H9 (cell line): ENCODE data around the gene GFRA1. TPM values are rescaled to one million over a fixed set of nuclear protein-coding genes. Genes with fewer than 3 reads are reported as not detected.

Source experiments
- DNase-seq: peaks from one replicate; pipeline ENCODE4 v3.0.0-alpha.2; 2017
- H2AFZ ChIP-seq: one replicate; pipeline ENCODE4 v1.6.1; 2013; ENCODE audit warnings: mild to moderate bottlenecking, low read length, control low read depth, moderate library complexity
- H2AK5ac ChIP-seq: 2 replicates; pipeline ENCODE4 v1.6.1; 2013; ENCODE audit warnings: low read length, control low read depth, mixed read lengths; ENCODE audit not compliant: insufficient read length
- H2BK120ac ChIP-seq: one replicate; pipeline ENCODE4 v1.6.1; 2013; ENCODE audit warnings: low read depth, mild to moderate bottlenecking, low read length, control low read depth, inconsistent platforms; ENCODE audit not compliant: poor library complexity, severe bottlenecking
- H2BK12ac ChIP-seq: 2 replicates; pipeline ENCODE4 v1.6.1; 2013; ENCODE audit warnings: low read length, control low read depth, mixed read lengths, low read depth; ENCODE audit not compliant: insufficient read length
- H2BK15ac ChIP-seq: 2 replicates; pipeline ENCODE4 v1.6.1; 2013; ENCODE audit warnings: low read depth, low read length, control low read depth
- H2BK20ac ChIP-seq: one replicate; pipeline ENCODE4 v1.6.1; 2013; ENCODE audit warnings: low read depth, mild to moderate bottlenecking, low read length, control low read depth, inconsistent platforms; ENCODE audit not compliant: poor library complexity, severe bottlenecking
- H2BK5ac ChIP-seq: 2 replicates; pipeline ENCODE4 v1.6.1; 2013; ENCODE audit warnings: low read length, control low read depth, mixed read lengths; ENCODE audit not compliant: insufficient read length
- H3K14ac ChIP-seq: 2 replicates; pipeline ENCODE4 v1.6.1; 2013; ENCODE audit warnings: low read length, control low read depth; ENCODE audit not compliant: insufficient read depth
- H3K18ac ChIP-seq: 2 replicates; pipeline ENCODE4 v1.6.1; 2013; ENCODE audit warnings: low read depth, mild to moderate bottlenecking, mixed read lengths, low read length, control low read depth; ENCODE audit not compliant: insufficient read length
- H3K23ac ChIP-seq: 2 replicates; pipeline ENCODE4 v1.6.1; 2013; ENCODE audit warnings: low read length, control low read depth, mixed read lengths, low read depth; ENCODE audit not compliant: insufficient read length
- H3K23me2 ChIP-seq: 2 replicates; pipeline ENCODE4 v1.6.1; 2013; ENCODE audit warnings: low read depth, mild to moderate bottlenecking, mixed read lengths, low read length, control low read depth; ENCODE audit not compliant: insufficient read length, poor library complexity, severe bottlenecking
- H3K27ac ChIP-seq: 2 replicates; pipeline ENCODE4 v1.5.1; 2013; ENCODE audit warnings: low read length, control low read depth, mixed read lengths, low read depth; ENCODE audit not compliant: insufficient read length
- H3K27me3 ChIP-seq: 2 replicates; pipeline ENCODE4 v1.6.1; 2013; ENCODE audit warnings: low read length, control low read depth, inconsistent platforms; ENCODE audit not compliant: insufficient read depth
- H3K4ac ChIP-seq: 2 replicates; pipeline ENCODE4 v1.6.1; 2013; ENCODE audit warnings: low read depth, mild to moderate bottlenecking, control low read depth, inconsistent platforms, low read length, moderate library complexity
- H3K4me1 ChIP-seq: 2 replicates; pipeline ENCODE4 v1.6.1; 2013; ENCODE audit warnings: low read length, control low read depth, inconsistent platforms; ENCODE audit not compliant: insufficient read depth
- H3K4me2 ChIP-seq: 2 replicates; pipeline ENCODE4 v1.6.1; 2013; ENCODE audit warnings: low read length, control low read depth, mixed read lengths; ENCODE audit not compliant: insufficient read length, insufficient read depth
- H3K56ac ChIP-seq: 2 replicates; pipeline ENCODE4 v1.6.1; 2013; ENCODE audit warnings: low read depth, mild to moderate bottlenecking, mixed read lengths, low read length, control low read depth; ENCODE audit not compliant: insufficient read length
- H3K79me1 ChIP-seq: 2 replicates; pipeline ENCODE4 v1.6.1; 2013; ENCODE audit warnings: low read depth, mild to moderate bottlenecking, moderate library complexity, low read length, control low read depth, inconsistent platforms; ENCODE audit not compliant: insufficient read depth, poor library complexity, severe bottlenecking
- H3K79me2 ChIP-seq: 2 replicates; pipeline ENCODE4 v1.6.1; 2013; ENCODE audit warnings: low read length, control low read depth, inconsistent platforms; ENCODE audit not compliant: insufficient read depth
- H3K9ac ChIP-seq: 2 replicates; pipeline ENCODE4 v1.6.1; 2013; ENCODE audit warnings: low read length, control low read depth, mixed read lengths; ENCODE audit not compliant: insufficient read length; ENCODE audit errors: extremely low read depth
- H3K9me3 ChIP-seq: one replicate; pipeline ENCODE4 v1.6.1; 2013; ENCODE audit warnings: low read depth, low read length, inconsistent platforms; ENCODE audit not compliant: control insufficient read depth
- H3T11ph ChIP-seq: one replicate; pipeline ENCODE4 v1.6.1; 2013; ENCODE audit warnings: mild to moderate bottlenecking, low read length, control low read depth, inconsistent platforms
- H4K20me1 ChIP-seq: one replicate; pipeline ENCODE4 v1.6.1; 2013; ENCODE audit not compliant: control insufficient read depth, insufficient read length, insufficient read depth
- H4K5ac ChIP-seq: 2 replicates; pipeline ENCODE4 v1.6.1; 2013; ENCODE audit warnings: low read depth, mild to moderate bottlenecking, mixed read lengths, low read length, control low read depth; ENCODE audit not compliant: insufficient read length
- H4K8ac ChIP-seq: replicated peaks from 2 replicates; pipeline ENCODE4 v1.6.1; 2013; ENCODE audit warnings: low read length, control low read depth, mixed read lengths, low read depth; ENCODE audit not compliant: insufficient read length
- H4K91ac ChIP-seq: 2 replicates; pipeline ENCODE4 v1.6.1; 2013; ENCODE audit warnings: low read depth, mild to moderate bottlenecking, moderate library complexity, mixed read lengths, low read length, control low read depth; ENCODE audit not compliant: insufficient read length
- H3K27ac Mint-ChIP-seq, 3 experiments: 2 replicates in 2 of 3; 3 replicates in 1 of 3; pipeline ENCODE4 v1.8.0; 2020 to 2021; ENCODE audit warnings: mixed read lengths in 3 of 3, mild to moderate bottlenecking in 1 of 3, moderate library complexity in 1 of 3
- H3K27me3 Mint-ChIP-seq: 2 replicates; pipeline ENCODE4 v1.8.0; 2021; ENCODE audit warnings: low read depth, mild to moderate bottlenecking, moderate library complexity, mixed read lengths
- H3K36me3 Mint-ChIP-seq, 3 experiments: 2 replicates in 2 of 3; 3 replicates in 1 of 3; pipeline ENCODE4 v1.8.0; 2020 to 2021; ENCODE audit warnings: low read depth in 3 of 3, mixed read lengths in 3 of 3; ENCODE audit not compliant: insufficient read depth in 1 of 3
- H3K4me1 Mint-ChIP-seq, 2 experiments: 2 replicates each; pipeline ENCODE4 v1.8.0; 2020; ENCODE audit warnings: mixed read lengths in 2 of 2
- H3K4me3 Mint-ChIP-seq, 2 experiments: 2 replicates in 1 of 2; 3 replicates in 1 of 2; pipeline ENCODE4 v1.8.0; 2020 to 2021; ENCODE audit warnings: mild to moderate bottlenecking in 2 of 2, mixed read lengths in 2 of 2, moderate library complexity in 1 of 2
- H3K9me3 Mint-ChIP-seq, 2 experiments: 2 replicates in 1 of 2; 3 replicates in 1 of 2; pipeline ENCODE4 v1.8.0; 2020; ENCODE audit warnings: mild to moderate bottlenecking in 2 of 2, mixed read lengths in 2 of 2, moderate library complexity in 1 of 2
- WGBS: extraction: QIAGEN DNeasy Blood & Tissue Kit; methylation state at CpG from one replicate; pipeline ENCODE4 v1.1.7; 2013; ENCODE audit warnings: missing lambda C conversion rate, low lambda C conversion rate, mixed read lengths; ENCODE audit not compliant: insufficient read length; ENCODE audit errors: extremely low coverage; 5-methylcytosine and 5-hydroxymethylcytosine counted together
- total RNA-seq: library from RNA; stranded (reverse); gene quantifications from 2 replicates; pipeline ENCODE4 v1.2.1, GENCODE V29; 2021
- TF ChIP-seq, protein P1 (sequence below): fragments of 200-600 bp; sonication (generic); conservative IDR thresholded peaks from 3 replicates; pipeline ENCODE4 v1.8.0; 2021; ENCODE audit warnings: antibody characterized with exemption, mild to moderate bottlenecking

The GFRA1 gene
- total RNA-seq, 1 experiment from 2014 or later = 0.24 TPM

DNA sequence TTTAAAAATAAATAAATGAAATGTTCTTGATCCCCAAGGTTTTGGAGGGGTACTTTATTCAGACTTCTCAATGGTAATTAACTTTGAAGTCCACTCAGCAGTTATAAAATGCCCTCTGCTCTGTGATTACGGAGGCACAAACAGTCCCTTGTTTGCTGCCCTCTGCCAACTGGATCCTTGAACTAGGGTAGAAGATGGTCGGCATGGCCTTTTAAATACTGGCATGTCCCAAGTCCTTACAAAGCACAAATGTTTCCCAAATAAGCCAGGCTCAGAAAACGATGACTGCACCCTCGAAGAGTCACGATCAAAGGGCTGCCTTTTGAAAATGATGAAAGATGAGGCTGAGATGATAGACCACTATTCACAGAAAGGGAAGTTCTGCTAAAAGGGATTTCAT, 47.0 kb downstream of the GFRA1 start:
- H3K14ac ChIP-seq = no peak overlapping the region
- no peaks in the 10 kb centered on the region for H3K36me3 Mint-ChIP-seq
- H3K27me3 Mint-ChIP-seq = peaks cover 1% of the 10 kb centered on the region; the same call in 1 of the 2 replicates
- no peak overlapping the region for H2AFZ ChIP-seq
- no peaks in the 10 kb centered on the region for H3K9me3 Mint-ChIP-seq
- no peak overlapping the region for H4K8ac ChIP-seq
- H3K23me2 ChIP-seq = no peaks in the 10 kb centered on the region
- H3K79me1 ChIP-seq = no peaks in the 10 kb centered on the region
- H4K5ac ChIP-seq = no peak overlapping the region
- H3K4ac ChIP-seq = no peak overlapping the region
- H2BK15ac ChIP-seq = no peak overlapping the region
- H3K4me3 Mint-ChIP-seq = no peak overlapping the region
- H3K18ac ChIP-seq = no peak overlapping the region
- H3K27me3 ChIP-seq = no peaks in the 10 kb centered on the region
- H3K4me1 Mint-ChIP-seq = peaks cover 0 to 2% of the 10 kb centered on the region in 2 experiments; a peak in 2 of 4 replicates
- H3K79me2 ChIP-seq = no peaks in the 10 kb centered on the region
- no peak overlapping the region for H3K9ac ChIP-seq
- no peaks in the 10 kb centered on the region for H3K4me1 ChIP-seq
- H3K27ac ChIP-seq = no peak overlapping the region
- no peak for DNase-seq
- H3K56ac ChIP-seq = no peak overlapping the region
- no peak overlapping the region for H2BK12ac ChIP-seq
- H4K20me1 ChIP-seq = no peaks in the 10 kb centered on the region
- TF ChIP-seq, protein P1, sequence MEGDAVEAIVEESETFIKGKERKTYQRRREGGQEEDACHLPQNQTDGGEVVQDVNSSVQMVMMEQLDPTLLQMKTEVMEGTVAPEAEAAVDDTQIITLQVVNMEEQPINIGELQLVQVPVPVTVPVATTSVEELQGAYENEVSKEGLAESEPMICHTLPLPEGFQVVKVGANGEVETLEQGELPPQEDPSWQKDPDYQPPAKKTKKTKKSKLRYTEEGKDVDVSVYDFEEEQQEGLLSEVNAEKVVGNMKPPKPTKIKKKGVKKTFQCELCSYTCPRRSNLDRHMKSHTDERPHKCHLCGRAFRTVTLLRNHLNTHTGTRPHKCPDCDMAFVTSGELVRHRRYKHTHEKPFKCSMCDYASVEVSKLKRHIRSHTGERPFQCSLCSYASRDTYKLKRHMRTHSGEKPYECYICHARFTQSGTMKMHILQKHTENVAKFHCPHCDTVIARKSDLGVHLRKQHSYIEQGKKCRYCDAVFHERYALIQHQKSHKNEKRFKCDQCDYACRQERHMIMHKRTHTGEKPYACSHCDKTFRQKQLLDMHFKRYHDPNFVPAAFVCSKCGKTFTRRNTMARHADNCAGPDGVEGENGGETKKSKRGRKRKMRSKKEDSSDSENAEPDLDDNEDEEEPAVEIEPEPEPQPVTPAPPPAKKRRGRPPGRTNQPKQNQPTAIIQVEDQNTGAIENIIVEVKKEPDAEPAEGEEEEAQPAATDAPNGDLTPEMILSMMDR = no peak
- no peak overlapping the region for H2BK120ac ChIP-seq
- no peak overlapping the region for H3T11ph ChIP-seq
- H3K27ac Mint-ChIP-seq = no peak overlapping the region
- no peak overlapping the region for H2AK5ac ChIP-seq
- H3K23ac ChIP-seq = no peak overlapping the region
- H2BK20ac ChIP-seq = no peak overlapping the region
- WGBS = no CpG with 5 or more reads among the region's 5 CpGs
- H3K9me3 ChIP-seq = no peaks in the 10 kb centered on the region
- no peak overlapping the region for H4K91ac ChIP-seq
- H2BK5ac ChIP-seq = no peak overlapping the region
- no peak overlapping the region for H3K4me2 ChIP-seq
